Measurements from ENCODE around the gene SAMD14.

GRCh38 chr17:50151041-50151936 lies 21.3 kb upstream of the SAMD14 start:
- peak; percentile 24 to 71 (median 65) for TF ChIP-seq CTCF (IDR thresholded peaks at IDR 0.05)
- TF ChIP-seq POLR2A (IDR thresholded peaks at IDR 0.05): no peak
